ENCODE measurements around the gene SYTL4.
"Not testable (repeated sequence)": the region's sequence is repeated elsewhere in the genome, so short reads cannot be mapped to it uniquely, and the experiment has no call there.

The SYTL4 gene

DNA sequence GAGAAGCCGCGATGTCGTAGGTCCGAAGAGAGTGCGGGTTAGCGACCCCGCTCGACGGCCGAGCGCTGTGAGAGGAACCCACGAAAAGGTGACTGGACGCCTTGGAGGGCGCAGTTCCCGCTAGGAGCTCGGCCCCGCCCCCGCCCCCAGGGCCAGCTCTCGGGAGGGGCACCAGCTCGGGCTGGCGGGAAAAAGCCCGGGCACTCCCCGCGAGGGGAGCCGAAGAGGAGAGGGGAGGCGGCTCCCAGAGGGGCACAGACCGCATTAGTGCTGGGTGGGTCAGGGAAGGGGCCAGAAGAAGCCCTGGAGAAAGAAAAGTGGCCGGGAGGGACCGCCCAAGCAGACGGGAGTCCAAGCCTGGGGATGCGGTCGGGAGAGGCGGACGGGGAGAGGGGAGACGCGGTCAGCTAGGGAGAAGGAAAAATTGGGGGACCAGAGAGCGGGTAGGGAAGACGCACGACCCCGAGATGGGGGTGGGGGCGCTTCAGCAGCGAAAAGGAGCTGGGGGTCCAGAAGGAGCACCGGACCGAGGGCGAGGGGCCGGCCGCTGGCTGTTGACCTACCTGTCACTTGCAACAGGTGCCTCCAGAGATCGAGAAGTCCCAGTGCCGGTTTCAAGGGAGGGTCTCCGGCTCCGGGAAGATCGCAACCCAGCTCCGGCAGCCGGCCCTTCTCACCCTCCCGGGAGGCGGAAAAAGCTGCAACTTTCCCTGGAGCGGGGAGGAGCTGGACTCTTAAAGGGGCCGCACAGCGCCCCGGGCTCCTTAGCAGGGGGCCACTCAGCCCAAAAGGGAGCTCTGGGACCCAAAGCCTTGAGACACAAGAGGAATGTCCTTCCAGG is at the start of gene SYTL4:
Gene SYTL4 (minus strand): TSS at position 681 of the 841 bp plus-strand sequence. CDS start 30,084 bp downstream, outside the sequence.
- no peak for DNase-seq

DNA sequence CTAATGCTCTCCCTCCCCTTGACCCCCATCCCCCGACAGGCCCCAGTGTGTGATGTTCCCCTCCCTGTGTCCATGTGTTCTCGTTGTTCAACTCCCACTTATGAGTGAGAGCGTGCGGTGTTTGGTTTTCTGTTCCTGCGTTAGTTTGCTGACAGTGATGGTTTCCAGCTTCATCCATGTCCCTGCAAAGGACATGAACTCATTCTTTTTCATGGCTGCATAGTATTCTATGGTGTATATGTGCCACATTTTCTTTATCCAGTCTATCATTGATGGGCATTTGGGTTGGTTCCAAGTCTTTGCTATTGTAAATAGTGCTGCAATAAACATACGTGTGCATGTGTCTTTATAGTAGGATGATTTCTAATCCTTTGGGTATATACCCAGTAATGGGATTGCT is 37.5 kb upstream of the SYTL4 start:
- DNase-seq: not testable (repeated sequence)

DNA sequence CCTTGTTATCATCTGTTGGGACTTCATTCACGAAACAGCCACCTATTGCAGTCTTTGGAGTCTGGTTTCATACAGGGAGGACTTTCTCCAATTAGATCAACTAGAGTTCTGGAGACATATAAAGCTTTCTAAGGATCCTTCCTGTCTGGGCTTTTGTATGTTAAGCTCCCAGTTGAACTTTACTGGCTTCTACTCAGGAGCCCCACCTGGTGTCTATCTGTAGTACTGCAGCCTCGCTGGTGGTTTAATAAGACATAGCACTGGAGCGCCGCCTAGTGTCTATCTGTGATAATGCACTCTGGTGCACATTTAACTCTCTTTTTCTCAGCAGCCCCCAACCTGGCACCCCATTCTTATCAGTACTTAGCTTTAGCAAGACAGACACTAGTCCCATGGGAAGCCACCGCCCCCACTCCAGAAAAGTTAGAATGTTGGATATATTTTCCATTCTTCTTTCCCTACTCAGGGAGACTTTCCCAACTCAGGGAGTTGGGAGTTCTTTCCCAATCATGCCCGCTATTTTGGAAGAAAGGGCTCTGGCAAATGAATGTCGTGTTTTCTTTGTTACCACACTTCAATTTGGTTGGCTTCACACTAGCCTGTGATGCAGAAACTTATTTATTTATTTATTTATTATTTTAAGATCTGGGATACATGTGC is 36.9 kb upstream of the SYTL4 start:
- peak; percentile 77 for DNase-seq

DNA sequence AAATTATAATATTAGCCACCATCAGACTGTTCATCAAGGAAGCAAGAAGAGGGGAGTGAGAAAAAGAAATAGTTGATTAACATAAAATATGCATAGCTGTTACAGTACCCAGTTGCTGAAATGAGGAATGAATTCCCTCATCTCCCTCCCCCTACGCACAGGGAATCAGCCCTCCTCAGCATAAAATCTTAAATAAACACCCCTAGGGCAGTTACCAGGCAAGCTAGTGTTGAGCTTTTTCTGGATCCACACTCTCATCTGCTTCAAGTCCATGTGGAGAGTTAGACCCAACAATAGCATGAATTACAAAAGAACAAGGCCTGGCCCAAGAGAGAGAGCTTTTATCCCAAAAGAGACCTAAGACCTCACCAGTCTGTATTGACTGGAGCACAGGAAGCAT is 19.0 kb upstream of the SYTL4 start:
- DNase-seq: no peak

DNA sequence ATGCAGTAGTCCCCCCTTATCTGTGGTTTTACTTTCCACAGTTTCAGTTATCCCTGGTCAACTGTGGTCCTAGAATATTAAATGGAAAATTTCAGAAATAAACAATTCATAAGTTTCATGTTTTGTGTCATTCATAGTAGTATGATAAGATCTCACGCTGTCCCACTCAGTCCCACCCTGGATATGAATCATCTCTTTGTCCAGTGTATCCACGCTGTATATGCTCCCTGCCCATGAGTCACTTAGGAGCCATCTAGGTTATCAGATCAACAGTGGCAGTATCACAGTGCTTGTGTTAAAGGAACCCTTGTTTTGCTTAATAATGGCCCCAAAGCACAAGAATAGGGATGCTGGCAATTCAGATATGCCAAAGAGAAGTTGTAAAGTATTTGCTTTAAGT is 16.2 kb upstream of the SYTL4 start:
- DNase-seq: no peak

DNA sequence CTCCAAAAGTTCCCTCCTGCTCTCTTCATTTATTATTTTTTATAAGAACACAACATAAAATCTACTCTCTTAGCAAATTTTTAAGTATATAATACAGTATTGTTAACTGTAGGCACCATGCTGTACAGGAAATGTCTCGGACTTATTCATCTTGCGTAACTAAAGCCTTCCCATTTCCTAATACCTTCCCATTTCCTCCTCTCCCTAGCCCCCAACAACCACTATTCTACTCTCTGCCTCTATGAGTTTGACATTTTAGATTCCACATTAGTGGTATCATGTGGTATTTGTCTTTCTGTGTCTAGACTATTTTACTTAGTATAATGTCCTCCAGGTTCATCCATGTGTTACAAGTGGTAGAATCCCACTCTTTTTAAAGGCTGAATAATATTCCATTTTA is 15.8 kb upstream of the SYTL4 start:
- no peak for DNase-seq

DNA sequence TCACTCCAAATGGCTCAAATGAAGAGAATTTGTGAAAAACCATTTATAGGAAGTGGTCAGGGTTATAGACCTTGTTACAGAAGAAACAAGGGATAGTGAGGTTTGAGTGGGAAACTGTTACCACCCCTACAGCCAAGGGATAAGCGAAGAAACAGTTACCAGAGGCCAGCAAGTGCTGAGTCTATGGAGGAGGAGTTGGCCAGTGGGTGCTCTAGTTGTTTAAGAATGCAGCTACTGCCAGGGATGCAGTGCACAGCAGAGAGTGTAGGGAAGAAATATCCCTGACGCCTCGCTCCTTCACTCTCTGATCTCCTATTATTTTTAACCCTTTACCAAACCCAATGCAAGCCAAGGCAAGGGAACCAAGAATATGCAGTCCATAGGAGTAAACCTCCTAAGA is 15.2 kb upstream of the SYTL4 start:
- DNase-seq: no peak

DNA sequence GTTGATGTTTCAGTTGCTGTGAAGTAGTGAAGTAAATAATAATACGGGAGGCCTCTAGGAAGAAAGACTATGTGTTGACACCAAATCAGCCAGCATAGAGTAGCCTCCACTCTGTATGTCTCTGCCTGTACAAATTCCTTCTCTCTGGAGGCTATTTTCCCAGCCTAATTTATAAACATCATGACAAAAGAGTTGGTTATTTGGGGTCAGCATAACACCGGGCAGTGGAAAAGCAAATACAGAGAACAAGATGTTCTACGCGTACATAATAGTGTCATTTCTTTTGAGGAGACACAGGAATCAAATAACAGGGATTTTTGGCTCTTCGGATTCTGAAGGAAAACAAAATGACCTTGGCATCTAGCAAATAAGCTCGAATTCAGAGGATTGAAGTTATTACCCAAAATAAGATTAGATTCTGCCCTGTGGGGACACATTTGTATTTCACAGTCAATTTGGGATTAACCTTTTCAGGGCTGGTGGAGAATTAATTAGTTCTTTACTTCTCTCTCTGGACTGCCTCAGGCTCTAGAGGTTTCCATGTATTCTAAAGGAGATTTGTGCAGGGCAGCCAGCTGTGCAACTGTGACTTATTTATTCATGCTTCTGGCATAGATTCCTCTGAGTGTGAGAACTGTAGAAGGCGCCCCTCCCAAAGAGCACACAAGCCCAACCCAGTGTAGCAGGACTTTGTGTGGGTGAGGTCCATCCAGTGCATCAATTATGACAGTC is 14.1 kb upstream of the SYTL4 start:
- DNase-seq: no peak

DNA sequence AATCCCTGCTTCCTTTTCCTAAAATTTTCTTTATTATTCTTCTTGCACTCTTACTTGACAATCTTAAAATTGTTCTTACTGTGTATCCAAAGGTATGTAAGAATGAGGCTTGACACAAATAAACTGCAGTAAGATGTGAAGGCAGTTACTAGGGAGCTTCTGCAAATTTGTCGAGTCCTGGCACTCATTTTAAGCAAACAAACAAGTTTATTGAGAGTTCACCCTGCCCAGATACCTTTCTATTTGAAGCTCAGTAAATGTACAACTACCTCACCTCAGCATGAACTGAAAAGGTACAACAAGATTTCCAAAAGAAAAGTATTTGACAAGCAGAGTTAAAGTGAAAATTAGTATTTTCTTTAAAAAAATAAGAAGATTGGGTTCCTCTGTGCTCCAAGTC is 13.3 kb upstream of the SYTL4 start:
- DNase-seq: no peak

DNA sequence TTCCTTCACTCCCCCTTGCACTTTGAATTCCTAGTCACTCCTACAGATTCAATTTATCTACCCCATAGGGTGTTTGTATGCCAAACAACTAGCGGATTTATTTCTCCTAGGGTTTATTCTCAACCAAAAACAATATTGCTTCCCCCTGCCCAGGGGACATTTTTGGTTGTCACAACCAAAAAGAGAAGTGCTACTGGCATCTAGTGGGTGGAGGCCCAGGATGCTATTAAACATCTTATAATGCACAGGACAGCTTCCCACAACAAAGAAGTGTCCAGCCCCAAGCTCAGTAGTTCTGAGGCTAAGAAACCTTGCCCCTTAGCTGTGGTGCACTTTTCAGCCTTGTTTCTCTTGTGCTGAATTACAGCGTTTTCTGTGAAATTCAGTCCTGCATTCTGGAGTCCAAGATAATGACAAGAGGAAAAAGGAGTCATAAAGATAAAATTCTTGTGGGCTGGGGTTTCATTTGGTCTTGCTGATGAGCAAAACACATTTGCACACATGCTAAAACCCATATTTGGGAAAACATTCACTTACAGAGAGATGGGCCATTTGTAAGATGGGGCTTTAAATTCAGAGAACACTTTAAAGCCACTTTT is 11.2 kb upstream of the SYTL4 start:
- DNase-seq: no peak

DNA sequence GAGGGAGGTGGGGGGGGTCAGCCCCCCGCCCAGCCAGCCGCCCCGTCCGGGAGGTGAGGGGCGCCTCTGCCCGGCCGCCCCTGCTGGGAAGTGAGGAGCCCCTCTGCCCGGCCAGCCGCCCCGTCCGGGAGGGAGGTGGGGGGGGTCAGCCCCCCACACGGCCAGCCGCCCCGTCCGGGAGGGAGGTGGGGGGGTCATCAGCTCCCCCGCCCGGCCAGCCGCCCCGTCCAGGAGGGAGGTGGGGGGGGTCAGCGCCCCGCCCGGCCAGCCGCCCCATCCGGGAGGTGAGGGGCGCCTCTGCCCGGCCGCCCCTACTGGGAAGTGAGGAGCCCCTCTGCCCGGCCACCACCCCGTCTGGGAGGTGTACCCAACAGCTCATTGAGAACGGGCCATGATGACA is 7.9 kb downstream of the SYTL4 start:
- DNase-seq: not testable (repeated sequence)

DNA sequence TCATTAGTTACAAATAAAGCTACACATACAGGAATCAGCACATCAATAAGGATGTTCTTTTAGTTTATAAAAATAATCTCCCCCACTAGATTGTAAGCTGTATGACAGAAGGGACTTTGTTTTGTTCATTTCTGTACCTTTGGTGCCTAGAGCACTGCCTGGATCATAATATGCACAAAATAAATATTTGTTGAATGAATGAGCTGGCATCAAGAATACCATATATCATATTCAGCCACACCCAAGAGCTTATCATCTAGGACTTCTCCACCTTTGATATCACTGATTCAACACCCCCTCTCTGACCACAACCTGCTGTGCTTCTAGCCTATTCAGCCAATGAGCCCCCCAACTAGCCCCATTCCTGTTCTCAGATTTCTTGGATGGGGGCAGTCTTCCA is 10.6 kb downstream of the SYTL4 start:
- no peak for DNase-seq

DNA sequence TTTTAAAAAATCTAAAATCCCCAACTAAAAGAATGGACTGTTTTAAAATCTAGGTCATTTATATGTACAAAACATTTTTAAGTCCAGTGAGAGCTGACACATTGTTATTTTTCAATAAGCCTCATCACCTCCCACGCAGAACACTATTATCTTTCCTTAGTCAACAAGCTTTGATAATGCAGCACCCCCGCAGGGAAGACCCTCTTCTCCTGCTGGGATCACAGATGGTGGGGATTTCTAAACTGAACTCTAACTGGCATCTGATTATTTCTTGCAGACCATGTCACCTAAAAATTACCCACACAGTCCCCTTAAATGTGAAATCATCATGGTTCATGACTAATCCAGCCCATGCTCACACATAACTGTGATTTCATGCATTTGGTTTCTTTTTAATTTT is 11.6 kb downstream of the SYTL4 start:
- DNase-seq: no peak

DNA sequence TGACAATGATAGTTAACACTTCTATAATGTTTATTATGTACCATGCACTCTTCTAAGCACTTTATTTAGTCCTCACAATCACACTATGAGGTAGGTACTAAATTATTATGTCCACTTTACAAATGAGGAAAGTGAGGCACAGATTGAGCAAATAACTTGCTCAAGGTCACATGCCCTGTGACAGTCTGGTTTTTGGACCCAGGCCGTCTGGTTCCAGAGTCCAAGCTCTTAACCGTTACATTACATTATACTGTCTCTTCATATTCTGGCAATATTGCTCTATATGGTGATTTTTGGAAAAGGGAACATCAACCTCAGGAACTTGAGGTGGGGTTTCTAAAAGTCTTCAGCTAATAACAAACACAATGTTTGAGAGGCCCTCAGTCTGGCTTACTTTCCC is 12.8 kb downstream of the SYTL4 start:
- no peak for DNase-seq

DNA sequence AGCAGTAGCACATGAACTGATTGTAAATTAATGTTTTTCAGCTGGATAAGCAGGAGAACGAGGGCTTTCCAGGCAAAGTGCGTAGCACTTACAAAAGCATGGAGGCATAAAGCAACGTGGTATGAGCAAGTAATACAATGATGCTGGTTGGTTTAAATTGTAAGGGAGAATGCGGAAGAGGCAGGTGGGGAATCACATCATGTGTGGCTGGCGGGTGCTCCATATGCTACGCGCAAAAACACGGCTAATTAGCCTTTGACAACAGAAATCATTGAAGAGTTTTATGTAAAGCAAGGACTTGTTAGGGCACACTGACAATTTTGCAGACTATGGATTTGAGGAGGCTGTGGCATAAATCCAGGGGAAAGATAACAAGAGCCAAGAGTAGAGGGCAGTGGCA is 14.6 kb downstream of the SYTL4 start:
- no peak for DNase-seq

DNA sequence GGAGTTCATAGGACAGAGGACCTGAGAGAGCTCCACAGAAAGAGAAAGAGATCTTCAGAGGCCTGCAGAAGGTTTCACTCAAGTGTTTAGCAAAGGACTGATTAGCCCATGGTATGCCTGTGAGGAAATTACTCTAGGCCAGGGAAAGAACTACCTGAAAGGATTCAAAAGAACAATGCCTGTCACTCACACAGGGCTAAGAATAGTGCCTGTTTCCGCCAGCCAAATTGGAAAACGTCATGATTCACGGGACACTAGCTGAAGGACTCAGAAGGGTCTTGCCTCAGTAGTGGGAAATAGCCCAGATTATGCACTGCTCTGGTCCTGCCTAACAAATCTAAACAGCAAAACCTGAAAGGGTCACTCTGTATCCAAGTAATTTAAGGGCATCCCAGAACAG is 21.1 kb downstream of the SYTL4 start:
- DNase-seq: no peak

DNA sequence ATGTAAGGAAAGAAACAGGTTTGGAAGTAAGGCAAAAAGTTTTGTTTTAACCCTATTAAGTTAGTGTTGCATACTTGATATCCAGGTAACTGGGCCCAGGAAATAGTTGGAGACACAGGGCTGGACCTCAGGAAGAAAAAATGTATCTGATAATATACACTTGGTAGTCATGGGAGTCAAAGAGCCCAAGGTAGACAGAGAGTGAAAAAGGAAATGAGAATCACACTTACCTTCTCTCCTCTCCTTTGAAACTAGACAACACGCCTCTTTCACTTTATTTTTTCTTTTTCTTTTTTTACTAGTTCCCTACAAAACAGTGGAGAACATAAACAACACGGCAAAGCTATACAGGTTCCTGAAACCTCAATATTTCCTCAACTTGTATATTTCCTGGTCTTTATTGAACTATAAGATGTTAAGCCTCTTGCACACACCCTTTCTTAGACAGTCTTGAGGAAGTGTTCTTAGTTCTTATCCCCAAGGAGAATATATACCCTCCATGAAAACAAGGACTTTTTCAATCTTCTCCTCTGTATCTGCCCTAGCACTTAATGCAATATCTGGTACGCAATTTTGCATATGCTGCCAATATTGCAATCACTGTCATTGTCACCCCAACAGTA is 27.2 kb downstream of the SYTL4 start:
- DNase-seq: no peak

DNA sequence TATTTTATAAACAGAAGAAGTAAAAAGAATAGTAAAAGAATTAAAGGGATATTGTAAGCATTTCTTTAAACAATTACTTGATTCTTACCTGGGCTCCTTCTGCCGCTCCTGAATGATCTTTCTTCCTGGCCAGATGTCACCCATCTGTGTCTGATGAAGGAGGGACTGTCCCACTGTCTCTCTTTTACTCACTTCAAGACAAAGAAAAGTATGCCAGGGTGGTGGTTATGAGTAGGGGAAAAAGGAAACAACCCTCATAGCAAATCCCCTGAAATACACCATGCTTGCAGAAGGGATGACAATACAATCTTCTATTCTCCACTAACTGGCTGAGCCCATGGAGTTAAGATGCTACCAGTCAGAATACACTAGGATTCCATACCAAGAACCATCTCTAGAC is 31.1 kb downstream of the SYTL4 start:
- DNase-seq: no peak

DNA sequence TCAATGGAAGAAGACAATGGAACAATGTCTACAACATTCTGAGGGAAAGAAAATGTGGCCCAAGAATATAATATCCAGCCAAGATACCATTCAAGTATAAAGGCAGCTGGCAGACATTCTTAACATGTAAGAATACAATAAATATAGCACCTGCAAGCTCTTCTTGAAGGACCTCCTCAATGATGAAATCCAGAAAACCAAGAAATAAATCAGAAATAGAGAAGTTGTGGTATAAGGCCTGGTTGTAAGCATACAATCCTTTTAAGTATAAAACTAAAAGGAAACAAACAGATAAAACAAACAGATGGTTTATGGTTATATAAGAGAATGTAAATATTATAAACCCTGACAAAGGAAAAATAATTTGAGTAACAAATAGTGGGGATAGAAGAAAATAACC is 33.4 kb downstream of the SYTL4 start:
- DNase-seq: no peak

DNA sequence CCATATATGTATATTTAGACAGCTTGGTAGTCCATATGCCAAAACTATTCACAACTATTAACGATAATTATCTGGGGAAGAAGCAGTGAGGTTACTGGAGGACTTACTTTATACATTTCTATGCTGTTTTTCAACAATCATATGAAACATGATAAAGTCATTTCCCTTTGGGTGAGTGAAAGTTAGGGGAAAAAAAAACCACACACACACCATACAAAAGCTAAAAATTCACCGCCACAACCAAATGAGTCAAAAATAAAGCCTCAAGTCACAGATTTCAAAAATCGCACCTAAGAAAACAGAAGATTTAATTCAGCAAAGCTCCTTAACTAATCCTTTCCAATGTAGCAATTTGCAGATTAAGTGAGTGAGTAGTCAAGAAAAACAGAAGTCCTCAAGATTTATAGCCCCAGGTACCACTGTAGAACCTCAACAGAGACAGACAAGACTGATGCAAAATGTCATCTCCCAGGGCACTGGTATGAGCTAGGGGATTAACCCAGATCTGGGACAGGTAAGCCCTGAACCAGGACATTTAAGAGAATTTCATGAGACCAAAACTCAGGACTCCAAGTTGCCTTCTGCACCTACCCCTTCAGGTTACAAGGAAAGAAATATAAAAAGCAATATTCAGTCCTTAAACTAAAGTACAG is 35.1 kb downstream of the SYTL4 start:
- no peak for DNase-seq

DNA sequence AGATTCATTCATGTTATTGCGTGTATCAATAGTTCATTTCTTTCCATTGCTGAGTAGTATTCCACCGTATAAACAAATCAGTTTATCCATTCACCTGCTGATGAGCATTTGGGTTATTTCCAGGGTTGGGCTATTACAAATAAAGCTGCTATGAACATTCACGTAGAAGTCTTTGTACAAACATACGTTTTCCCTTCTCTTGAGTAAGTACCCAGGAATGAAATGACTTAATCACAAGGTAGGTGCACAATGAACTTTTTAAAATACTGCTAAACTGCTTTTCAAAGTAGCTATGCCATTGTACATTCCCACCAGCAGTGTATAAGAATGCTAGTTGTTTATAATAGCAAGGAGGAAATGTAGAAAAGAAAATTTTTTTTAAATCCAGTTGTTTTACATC is 35.9 kb downstream of the SYTL4 start:
- DNase-seq: no peak

DNA sequence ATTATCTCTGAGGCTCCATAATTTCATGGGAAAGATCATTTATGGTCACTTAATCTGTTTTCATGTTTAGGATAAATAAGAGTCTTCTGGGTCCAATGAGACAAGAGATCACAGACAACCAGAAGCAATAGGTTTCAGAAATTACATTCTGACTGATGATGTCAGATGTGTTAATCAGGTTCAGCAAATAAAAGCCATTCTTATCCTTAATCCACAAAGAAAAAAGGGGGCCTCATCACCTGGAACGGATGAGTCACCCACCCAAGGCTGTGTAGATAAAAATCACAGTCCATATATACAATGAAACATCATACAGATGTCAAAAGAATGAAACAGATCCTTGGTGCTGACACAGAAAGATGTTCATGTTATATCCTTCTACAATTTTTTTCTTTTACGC is 36.6 kb downstream of the SYTL4 start:
- DNase-seq: no peak

DNA sequence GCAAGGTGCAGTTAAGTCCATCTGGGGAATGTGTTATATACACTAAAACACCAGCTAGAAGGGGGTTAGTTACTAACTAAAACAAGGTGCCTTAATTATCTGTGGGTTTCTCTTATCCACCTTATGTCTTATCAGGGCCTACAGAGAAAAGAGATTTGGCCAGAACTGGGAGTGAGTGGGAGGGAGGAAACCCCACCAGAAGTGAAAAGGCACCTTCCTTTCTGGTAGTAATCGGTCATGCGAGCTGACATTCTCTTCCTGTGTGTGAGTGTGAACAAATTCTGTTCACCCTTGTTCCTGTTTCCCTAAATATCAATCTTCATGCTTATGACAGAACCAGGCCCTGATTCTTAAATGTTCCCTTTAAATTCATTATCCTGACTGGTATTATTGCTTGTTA is 44.4 kb downstream of the SYTL4 start:
- DNase-seq: no peak
